WERI-Rb-1 (cell line): ENCODE data around the gene TSBP1.

ENCODE experiments used
- DNase-seq: peaks from one replicate; pipeline ENCODE4 v3.0.0-alpha.2; 2020
- H3K27ac ChIP-seq: fragments of 250-450 bp; sonication (Bioruptor Pico); 2 replicates; pipeline ENCODE4 v1.5.1; 2020; ENCODE audit warnings: mild to moderate bottlenecking, moderate library complexity
- H3K27me3 ChIP-seq: fragments of 250-450 bp; sonication (Bioruptor Pico); 2 replicates; pipeline ENCODE4 v1.5.1; 2021; ENCODE audit warnings: mild to moderate bottlenecking, low read depth, moderate library complexity; ENCODE audit not compliant: insufficient read depth, severe bottlenecking
- H3K36me3 ChIP-seq: fragments of 250-450 bp; sonication (Bioruptor Pico); 2 replicates; pipeline ENCODE4 v1.5.1; 2020; ENCODE audit warnings: mild to moderate bottlenecking, moderate library complexity
- H3K4me3 ChIP-seq: 2 replicates; pipeline ENCODE4 v1.5.1; 2011; ENCODE audit warnings: low read depth, mild to moderate bottlenecking, control low read depth, low read length
- H3K9me3 ChIP-seq: fragments of 250-450 bp; sonication (Bioruptor Pico); 2 replicates; pipeline ENCODE4 v1.5.1; 2021; ENCODE audit warnings: mild to moderate bottlenecking, moderate library complexity; ENCODE audit not compliant: severe bottlenecking
- CTCF ChIP-seq: IDR thresholded peaks from 2 replicates; pipeline ENCODE4 v1.5.1; 2011; ENCODE audit warnings: low read depth, mild to moderate bottlenecking, control low read depth, inconsistent platforms, low read length

The TSBP1 gene

GRCh38 chr6:32386040-32386439, 14.3 kb upstream of the TSBP1 start:
- DNase-seq = no peak
- H3K9me3 ChIP-seq = no peaks in the 10 kb centered on the region
- no peak for TF ChIP-seq CTCF
- H3K27me3 ChIP-seq = peaks cover 48% of the 10 kb centered on the region
- H3K36me3 ChIP-seq = no peaks in the 10 kb centered on the region
- H3K27ac ChIP-seq = no peak overlapping the region
- H3K4me3 ChIP-seq = no peak overlapping the region

- no peak overlapping the region for H3K4me3 ChIP-seq
- H3K27ac ChIP-seq = no peak overlapping the region
- DNase-seq = no peak
- no peaks in the 10 kb centered on the region for H3K36me3 ChIP-seq
- TF ChIP-seq CTCF = no peak
- peaks cover 26% of the 10 kb centered on the region for H3K27me3 ChIP-seq
- H3K9me3 ChIP-seq = no peaks in the 10 kb centered on the region
These were observed 11.2 kb upstream of the TSBP1 start for GRCh38 chr6:32382757-32383420.

DNA sequence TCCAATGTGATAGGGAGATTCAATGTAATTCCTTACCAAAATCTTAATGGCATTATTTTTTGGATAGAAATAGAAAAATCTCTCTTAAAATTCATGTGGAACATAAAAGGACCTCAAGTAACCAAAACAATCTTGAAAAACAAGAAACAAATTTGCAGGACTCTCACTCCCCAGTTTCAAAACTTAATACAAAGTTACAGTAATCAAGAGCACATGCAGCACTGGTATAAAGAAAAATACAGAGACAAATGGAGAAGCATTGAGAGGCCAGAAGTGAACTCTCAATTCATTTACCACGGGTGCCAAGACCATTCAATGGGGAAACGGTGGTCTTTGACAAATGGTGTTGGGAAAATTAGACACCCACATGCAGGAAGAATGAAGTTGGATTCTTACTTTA, 7.8 kb upstream of the TSBP1 start:
- Histone ChIP-seq H3K27me3 (peaks cover 37% of the 10 kb centered on the region), H3K4me3 (no peak overlapping the region), H3K27ac (no peak overlapping the region), H3K36me3 (no peaks in the 10 kb centered on the region), H3K9me3 (peaks cover 4% of the 10 kb centered on the region)
- TF ChIP-seq CTCF = no peak
- DNase-seq = no peak

GRCh38 chr6:32375739-32376529, 4.2 kb upstream of the TSBP1 start:
- no peak for DNase-seq
- no peaks in the 10 kb centered on the region for H3K36me3 ChIP-seq
- H3K4me3 ChIP-seq = no peak overlapping the region
- H3K9me3 ChIP-seq = peaks cover 4% of the 10 kb centered on the region
- TF ChIP-seq CTCF = no peak
- H3K27me3 ChIP-seq = peaks cover 51% of the 10 kb centered on the region
- H3K27ac ChIP-seq = no peak overlapping the region

GRCh38 chr6:32371229-32371628, 474 bp downstream of the TSBP1 start:
- peaks cover 78% of the 10 kb centered on the region for H3K27me3 ChIP-seq
- peaks cover 4% of the 10 kb centered on the region for H3K9me3 ChIP-seq
- no peak overlapping the region for H3K4me3 ChIP-seq
- no peak overlapping the region for H3K27ac ChIP-seq
- H3K36me3 ChIP-seq = no peaks in the 10 kb centered on the region
- no peak for DNase-seq
- TF ChIP-seq CTCF = no peak

DNA sequence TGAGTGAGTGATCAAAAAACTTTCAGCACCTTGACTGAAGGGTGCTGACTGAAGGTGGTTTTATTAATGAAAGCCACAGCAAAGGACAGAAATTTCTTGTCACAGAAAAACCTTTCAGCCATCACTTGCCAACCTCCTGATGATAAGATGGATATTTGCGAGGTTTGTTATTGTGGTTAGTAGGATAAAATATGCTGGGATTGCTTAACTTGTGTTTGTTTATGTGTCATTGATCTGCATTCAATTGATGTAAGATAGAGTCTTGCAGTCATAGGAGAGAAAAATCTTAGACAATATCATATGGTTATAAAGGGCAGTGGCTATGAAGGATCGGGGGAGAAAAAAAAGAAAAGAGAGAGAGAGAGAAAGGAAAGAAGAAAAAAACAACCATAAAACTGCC, 1.2 kb downstream of the TSBP1 start:
- no peak for DNase-seq
- H3K27ac ChIP-seq = no peak overlapping the region
- no peak for TF ChIP-seq CTCF
- H3K27me3 ChIP-seq = peaks cover 71% of the 10 kb centered on the region
- no peaks in the 10 kb centered on the region for H3K36me3 ChIP-seq
- H3K9me3 ChIP-seq = no peaks in the 10 kb centered on the region
- H3K4me3 ChIP-seq = no peak overlapping the region
